A549 (cell line): Measurements from ENCODE around the gene PHGDH.

Experiments
- EP300 ChIP-seq, 2 experiments: fragments of >200 bp; sonication (Bioruptor Twin); formaldehyde crosslinking; IDR thresholded peaks; 2 replicates in 1 of 2; 3 replicates in 1 of 2; pipeline ENCODE4 v1.6.1; 2016 to 2017
- FOSL2 ChIP-seq, 2 experiments: fragments of 450-650 bp in 1 of 2; fragments of >200 bp in 1 of 2; sonication (Bioruptor Twin) in 1 of 2; formaldehyde crosslinking; IDR thresholded peaks; 2 replicates each; pipeline versions ENCODE4 v1.5.0 to v1.6.1; 2016 to 2020; ENCODE audit warnings: mild to moderate bottlenecking in 1 of 2, moderate library complexity in 1 of 2
- GATA3 ChIP-seq: IDR thresholded peaks from 2 replicates; pipeline ENCODE4 v1.6.1; 2012; ENCODE audit warnings: borderline replicate concordance
- HDAC2 ChIP-seq: fragments of 200-600 bp; sonication (generic); IDR thresholded peaks from 2 replicates; pipeline ENCODE4 v1.6.1; 2016
- MAFK ChIP-seq: fragments of 450-650 bp; IDR thresholded peaks from 2 replicates; pipeline ENCODE4 v1.6.1; 2014; ENCODE audit not compliant: partially characterized antibody
- MYC ChIP-seq: IDR thresholded peaks from 2 replicates; pipeline ENCODE4 v1.6.1; 2012; ENCODE audit warnings: mild to moderate bottlenecking, inconsistent platforms, low read length, improper control_type of control experiment, borderline replicate concordance
- POLR2A ChIP-seq: IDR thresholded peaks from 2 replicates; pipeline ENCODE4 v1.6.1; 2012; ENCODE audit warnings: mild to moderate bottlenecking, low read length
- RCOR1 ChIP-seq: fragments of 150-350 bp; IDR thresholded peaks from 2 replicates; pipeline ENCODE4 v1.6.1; 2014; ENCODE audit warnings: antibody characterized with exemption, low read length, low read depth
- RNF2 ChIP-seq: fragments of 200-600 bp; sonication (generic); IDR thresholded peaks from 2 replicates; pipeline ENCODE4 v1.6.1; 2016; ENCODE audit warnings: low read depth, mild to moderate bottlenecking, antibody characterized with exemption, moderate library complexity, borderline replicate concordance
- SMC3 ChIP-seq: fragments of >200 bp; sonication (Bioruptor Twin); formaldehyde crosslinking; IDR thresholded peaks from 3 replicates; pipeline ENCODE4 v1.6.1; 2018; ENCODE audit warnings: inconsistent platforms
- SREBF2 ChIP-seq: fragments of 450-650 bp; IDR thresholded peaks from 2 replicates; pipeline ENCODE4 v1.6.1; 2014; ENCODE audit warnings: mild to moderate bottlenecking, moderate library complexity
- TF ChIP-seq, protein P1 (sequence below): fragments of >200 bp; sonication (Bioruptor Twin); formaldehyde crosslinking; IDR thresholded peaks from 3 replicates; pipeline ENCODE4 v1.5.1; 2016
- TF ChIP-seq, protein P2 (sequence below): fragments of 150-350 bp; IDR thresholded peaks from 2 replicates; pipeline ENCODE4 v1.6.1; 2014; ENCODE audit warnings: low read depth, mild to moderate bottlenecking, low read length
- TF ChIP-seq, protein P3 (sequence below): fragments of 200-600 bp; sonication (generic); IDR thresholded peaks from 2 replicates; pipeline ENCODE4 v1.6.1; 2016; ENCODE audit warnings: antibody characterized with exemption, mild to moderate bottlenecking, moderate library complexity

DNA sequence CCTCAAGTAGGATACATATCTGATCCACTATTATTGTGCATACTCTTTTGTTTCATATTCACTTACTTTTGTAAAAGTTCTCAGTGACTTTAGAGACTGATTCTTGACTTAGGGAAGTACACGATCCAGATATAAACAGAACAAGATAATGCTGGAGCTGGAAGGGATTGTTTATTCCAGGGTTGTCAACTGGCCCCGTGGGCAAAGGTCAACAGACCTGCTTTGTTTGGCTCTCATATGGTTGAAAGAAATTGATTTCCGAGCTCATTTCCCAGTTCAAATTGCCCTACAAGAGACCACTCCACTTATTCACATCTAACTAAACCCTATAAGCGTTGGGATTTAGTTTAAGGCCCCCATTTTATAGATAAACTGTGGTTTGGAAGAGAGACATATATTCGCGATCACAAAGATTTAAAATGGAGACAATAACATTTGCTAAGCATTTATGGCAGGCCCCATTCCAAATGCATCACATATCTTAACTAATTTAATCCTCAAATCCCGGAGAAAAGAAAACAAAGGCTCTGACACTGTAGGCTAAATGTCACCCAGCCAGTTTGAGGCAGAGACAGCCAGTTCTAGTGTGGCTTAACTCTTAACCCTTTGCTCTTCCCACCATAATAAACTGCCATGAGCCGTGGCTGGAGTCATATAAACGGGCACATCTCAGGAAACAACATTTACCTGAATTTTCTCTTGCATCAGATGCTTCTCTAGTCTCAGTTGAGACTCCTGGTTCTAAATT is 78.9 kb downstream of the PHGDH start:
- TF ChIP-seq, protein P1, sequence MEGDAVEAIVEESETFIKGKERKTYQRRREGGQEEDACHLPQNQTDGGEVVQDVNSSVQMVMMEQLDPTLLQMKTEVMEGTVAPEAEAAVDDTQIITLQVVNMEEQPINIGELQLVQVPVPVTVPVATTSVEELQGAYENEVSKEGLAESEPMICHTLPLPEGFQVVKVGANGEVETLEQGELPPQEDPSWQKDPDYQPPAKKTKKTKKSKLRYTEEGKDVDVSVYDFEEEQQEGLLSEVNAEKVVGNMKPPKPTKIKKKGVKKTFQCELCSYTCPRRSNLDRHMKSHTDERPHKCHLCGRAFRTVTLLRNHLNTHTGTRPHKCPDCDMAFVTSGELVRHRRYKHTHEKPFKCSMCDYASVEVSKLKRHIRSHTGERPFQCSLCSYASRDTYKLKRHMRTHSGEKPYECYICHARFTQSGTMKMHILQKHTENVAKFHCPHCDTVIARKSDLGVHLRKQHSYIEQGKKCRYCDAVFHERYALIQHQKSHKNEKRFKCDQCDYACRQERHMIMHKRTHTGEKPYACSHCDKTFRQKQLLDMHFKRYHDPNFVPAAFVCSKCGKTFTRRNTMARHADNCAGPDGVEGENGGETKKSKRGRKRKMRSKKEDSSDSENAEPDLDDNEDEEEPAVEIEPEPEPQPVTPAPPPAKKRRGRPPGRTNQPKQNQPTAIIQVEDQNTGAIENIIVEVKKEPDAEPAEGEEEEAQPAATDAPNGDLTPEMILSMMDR, result no peak
- TF ChIP-seq, protein P2, sequence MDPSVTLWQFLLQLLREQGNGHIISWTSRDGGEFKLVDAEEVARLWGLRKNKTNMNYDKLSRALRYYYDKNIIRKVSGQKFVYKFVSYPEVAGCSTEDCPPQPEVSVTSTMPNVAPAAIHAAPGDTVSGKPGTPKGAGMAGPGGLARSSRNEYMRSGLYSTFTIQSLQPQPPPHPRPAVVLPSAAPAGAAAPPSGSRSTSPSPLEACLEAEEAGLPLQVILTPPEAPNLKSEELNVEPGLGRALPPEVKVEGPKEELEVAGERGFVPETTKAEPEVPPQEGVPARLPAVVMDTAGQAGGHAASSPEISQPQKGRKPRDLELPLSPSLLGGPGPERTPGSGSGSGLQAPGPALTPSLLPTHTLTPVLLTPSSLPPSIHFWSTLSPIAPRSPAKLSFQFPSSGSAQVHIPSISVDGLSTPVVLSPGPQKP, result no peak
- no peak for TF ChIP-seq POLR2A
- TF ChIP-seq GATA3, result no peak
- TF ChIP-seq FOSL2 (IDR thresholded peaks at IDR 0.05), result no peak
- no peak for TF ChIP-seq FOSL2 (CRISPR knock-in tag; IDR thresholded peaks at IDR 0.05)
- no peak for TF ChIP-seq MAFK
- TF ChIP-seq RCOR1, result no peak
- no peak for TF ChIP-seq HDAC2
- no peak for TF ChIP-seq SMC3
- TF ChIP-seq SREBF2, result no peak
- no peak for TF ChIP-seq EP300 (IDR thresholded peaks at IDR 0.05)
- no peak for TF ChIP-seq RNF2
- TF ChIP-seq, protein P3, sequence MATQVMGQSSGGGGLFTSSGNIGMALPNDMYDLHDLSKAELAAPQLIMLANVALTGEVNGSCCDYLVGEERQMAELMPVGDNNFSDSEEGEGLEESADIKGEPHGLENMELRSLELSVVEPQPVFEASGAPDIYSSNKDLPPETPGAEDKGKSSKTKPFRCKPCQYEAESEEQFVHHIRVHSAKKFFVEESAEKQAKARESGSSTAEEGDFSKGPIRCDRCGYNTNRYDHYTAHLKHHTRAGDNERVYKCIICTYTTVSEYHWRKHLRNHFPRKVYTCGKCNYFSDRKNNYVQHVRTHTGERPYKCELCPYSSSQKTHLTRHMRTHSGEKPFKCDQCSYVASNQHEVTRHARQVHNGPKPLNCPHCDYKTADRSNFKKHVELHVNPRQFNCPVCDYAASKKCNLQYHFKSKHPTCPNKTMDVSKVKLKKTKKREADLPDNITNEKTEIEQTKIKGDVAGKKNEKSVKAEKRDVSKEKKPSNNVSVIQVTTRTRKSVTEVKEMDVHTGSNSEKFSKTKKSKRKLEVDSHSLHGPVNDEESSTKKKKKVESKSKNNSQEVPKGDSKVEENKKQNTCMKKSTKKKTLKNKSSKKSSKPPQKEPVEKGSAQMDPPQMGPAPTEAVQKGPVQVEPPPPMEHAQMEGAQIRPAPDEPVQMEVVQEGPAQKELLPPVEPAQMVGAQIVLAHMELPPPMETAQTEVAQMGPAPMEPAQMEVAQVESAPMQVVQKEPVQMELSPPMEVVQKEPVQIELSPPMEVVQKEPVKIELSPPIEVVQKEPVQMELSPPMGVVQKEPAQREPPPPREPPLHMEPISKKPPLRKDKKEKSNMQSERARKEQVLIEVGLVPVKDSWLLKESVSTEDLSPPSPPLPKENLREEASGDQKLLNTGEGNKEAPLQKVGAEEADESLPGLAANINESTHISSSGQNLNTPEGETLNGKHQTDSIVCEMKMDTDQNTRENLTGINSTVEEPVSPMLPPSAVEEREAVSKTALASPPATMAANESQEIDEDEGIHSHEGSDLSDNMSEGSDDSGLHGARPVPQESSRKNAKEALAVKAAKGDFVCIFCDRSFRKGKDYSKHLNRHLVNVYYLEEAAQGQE, result no peak
- no peak for TF ChIP-seq MYC
